Heart left ventricle (tissue), 16 donors: ENCODE results near the gene DCAF8. TPM values are rescaled to one million over a fixed set of nuclear protein-coding genes. Genes with fewer than 3 reads are reported as not detected.
A peak's percentile ranks its signal among the peaks of the same experiment; 100 is the strongest.

Experiments used
- ATAC-seq, 4 donors: fragments of 200-7000 bp; cut with Tn5 transposase; one replicate each; pipeline ENCODE4 v1.9.1; 2020 to 2022; ENCODE audit warnings: moderate library complexity in 4 of 4, mild to moderate bottlenecking in 3 of 4, moderate number of reproducible peaks in 1 of 4
- DNase-seq, 5 donors: peaks; one replicate each; pipeline ENCODE4 v3.0.0-alpha.2; 2020
- H3K27ac ChIP-seq, 12 donors: fragments of 200-600 bp; sonication (generic) in 4 of 12; one replicate each; pipeline versions ENCODE4 v1.5.0 to v1.8.0; 2016 to 2022; ENCODE audit warnings: mild to moderate bottlenecking in 2 of 12
- H3K27me3 ChIP-seq, 9 donors: fragments of 200-600 bp; sonication (generic) in 2 of 9; one replicate each; pipeline versions ENCODE4 v1.5.1 to v1.8.0; 2016 to 2022; ENCODE audit warnings: mild to moderate bottlenecking in 3 of 9
- H3K36me3 ChIP-seq, 9 donors: fragments of 200-600 bp; sonication (generic) in 2 of 9; one replicate each; pipeline versions ENCODE4 v1.5.0 to v1.8.0; 2018 to 2022; ENCODE audit warnings: mild to moderate bottlenecking in 2 of 9
- H3K4me1 ChIP-seq, 12 donors: fragments of 200-600 bp; sonication (generic) in 4 of 12; one replicate each; pipeline versions ENCODE4 v1.5.0 to v1.8.0; 2016 to 2022; ENCODE audit warnings: mild to moderate bottlenecking in 3 of 12
- H3K4me3 ChIP-seq, 12 donors: fragments of 200-600 bp; sonication (generic) in 4 of 12; one replicate each; pipeline versions ENCODE4 v1.5.0 to v1.8.0; 2017 to 2022; ENCODE audit warnings: mild to moderate bottlenecking in 9 of 12, moderate library complexity in 4 of 12
- H3K9me3 ChIP-seq, 12 donors: fragments of 200-600 bp; sonication (generic) in 4 of 12; one replicate each; pipeline versions ENCODE4 v1.5.0 to v1.8.0; 2016 to 2022; ENCODE audit warnings: mild to moderate bottlenecking in 1 of 12
- CTCF ChIP-seq, 12 donors: fragments of 200-600 bp; sonication (generic) in 4 of 12; IDR thresholded peaks; one replicate each; pipeline versions ENCODE4 v1.5.0 to v1.8.0; 2018 to 2022; ENCODE audit warnings: antibody characterized with exemption in 12 of 12, mild to moderate bottlenecking in 5 of 12
- POLR2A ChIP-seq, 2 donors: fragments of 450-650 bp; IDR thresholded peaks; one replicate each; pipeline ENCODE4 v1.6.1; 2017; ENCODE audit warnings: antibody characterized with exemption in 2 of 2, mild to moderate bottlenecking in 2 of 2, moderate library complexity in 2 of 2
- WGBS, 4 donors: extraction: QIAGEN DNeasy Blood & Tissue Kit in 2 of 4; methylation state at CpG; one replicate each; pipeline versions ENCODE4 v1.1.5 to v1.1.7; 2013 to 2018; 5-methylcytosine and 5-hydroxymethylcytosine counted together
- intact Hi-C, 10 donors: fragments of 100-400 bp; cut with DNase I; formaldehyde crosslinking; loops; one replicate each; pipeline versions ENCODE4 v1.11.1 to v1.14.2; 2022
- polyA plus RNA-seq, 2 donors: library from polyadenylated mRNA; stranded (reverse); fragments of 200-250 nt; gene quantifications; one replicate each; pipeline ENCODE4 v1.2.3, GENCODE V29; 2013
- total RNA-seq, 9 donors: library from RNA; depleted of rRNA in 2 of 9; stranded (reverse); fragments of >200 nt in 2 of 9; fragmentation: NEBNext Ultra II Directional in 3 of 9; extraction: Animal tissue kit (Norgen Biotek cat#: 25700) in 3 of 9; gene quantifications; one replicate each; pipeline versions ENCODE4 v1.1.0 to v1.2.4, GENCODE V29; 2016 to 2023
- donor health status: ischemic (EF 13 %, LVEDD 7.1; RV severe dilation, severe dysfunction).
- donor health status: healthy with polysubstance abuse.
- donor health status: DM: no; HTN: yes; CAD: no.
- donor health status: DM: no; HTN: no; CAD: no.
- donor health status: ischemic (EF 25% LVEDD 6.9; RV normal size, moderate dysfunction).
- donor health status: ischemic (EF 25% LVEDD 5.7; RV mildly dilated, moderate dysfunction).
- donor health status: healthy.
- donor health status: DM: yes; HTN: yes; CAD: no.
- donor health status: ischemic (EF 35%, LVEDD 5.7; RV mildly dilated, moderate dysfunction).
- donor health status: nonischemic (EF 11% LVEDD 7.7; RV severe dilation, severe dysfunction).
- donor health status: DM: yes; HTN: yes; CAD: no.
- donor health status: PGD.
- donor health status: ischemic (EF 29% LVEDD 5.4; RV normal size, mild dysfunction).
- donor health status: nonischemic (EF 23%, LVEDD 6.1; RV moderate dilation, normal function).

The DCAF8 gene
- total and polyA plus RNA-seq, 11 donors: 78.4 to 161 (median 128) TPM

GRCh38 chr1:160207118-160207650 is 55.2 kb downstream of the DCAF8 start:
- intact Hi-C loops: loop anchor here in 2 of 10 donors (5.0 kb wide), 2 partner anchors 35 to 50 kb away; no protein-coding TSS in a partner anchor
- Histone ChIP-seq H3K4me3 (peak overlapping the region in 3 of 12 donors; percentile 72 to 86 (median 79)), H3K27ac (peak overlapping the region; percentile 56 to 98 (median 90)), H3K4me1 (peaks cover 22 to 68% (median 58%) of the 10 kb centered on the region in 12 donors), H3K36me3 (peaks cover 0 to 53% (median 15%) of the 10 kb centered on the region in 9 donors), H3K27me3 (no peaks in the 10 kb centered on the region), H3K9me3 (no peaks in the 10 kb centered on the region)
- no peak for TF ChIP-seq CTCF (IDR thresholded peaks at IDR 0.05)
- no peak for TF ChIP-seq POLR2A (IDR thresholded peaks at IDR 0.05)
- no peak for DNase-seq
- ATAC-seq: no peak
- WGBS, 4 donors: 58 to 65% (median 60%) methylated on average over 4 of the region's 4 CpGs

- H3K27me3 ChIP-seq: no peaks in the 10 kb centered on the region
- peak overlapping the region; percentile 67 to 98 (median 90) for H3K27ac ChIP-seq
- H3K4me3 ChIP-seq: peak overlapping the region; percentile 60 to 99 (median 88)
- TF ChIP-seq POLR2A (IDR thresholded peaks at IDR 0.05) (no peak), CTCF (IDR thresholded peaks at IDR 0.05) (no peak)
- no peak for DNase-seq
- WGBS, 4 donors: 46 to 53% (median 50%) methylated on average over 9 of the region's 9 CpGs
- H3K36me3 ChIP-seq: peaks cover 0 to 46% (median 9%) of the 10 kb centered on the region in 9 donors
- no peaks in the 10 kb centered on the region for H3K9me3 ChIP-seq
- peaks cover 22 to 67% (median 58%) of the 10 kb centered on the region in 12 donors for H3K4me1 ChIP-seq
- intact Hi-C loops: loop anchor here in 2 of 10 donors (5.0 kb wide), 2 partner anchors 36 to 51 kb away; no protein-coding TSS in a partner anchor
- ATAC-seq: peak in 1 of 4 donors; percentile 16
Measured at GRCh38 chr1:160206421-160207117, 55.8 kb downstream of the DCAF8 start.

- peak overlapping the region; percentile 67 to 98 (median 90) for H3K27ac ChIP-seq
- H3K36me3 ChIP-seq: peaks cover 0 to 42% (median 3%) of the 10 kb centered on the region in 9 donors
- no peaks in the 10 kb centered on the region for H3K9me3 ChIP-seq
- ATAC-seq: peak in 3 of 4 donors; percentile 39 to 71 (median 61)
- no peaks in the 10 kb centered on the region for H3K27me3 ChIP-seq
- WGBS, 4 donors: 0 to 4% (median 2%) methylated on average over 9 of the region's 9 CpGs
- intact Hi-C loops: loop anchor here in 2 of 10 donors (5.0 kb wide), 2 partner anchors 36 to 51 kb away; no protein-coding TSS in a partner anchor
- DNase-seq: peak in 4 of 5 donors; percentile 59 to 71 (median 64)
- TF ChIP-seq CTCF (IDR thresholded peaks at IDR 0.05) (no peak), POLR2A (IDR thresholded peaks at IDR 0.05) (no peak)
- H3K4me1 ChIP-seq: peaks cover 22 to 65% (median 57%) of the 10 kb centered on the region in 12 donors
- H3K4me3 ChIP-seq: peak overlapping the region; percentile 60 to 99 (median 88)
Measured at GRCh38 chr1:160206036-160206389, 56.3 kb downstream of the DCAF8 start.
